Spinal cord (tissue), 10 donors: ENCODE results near the gene TNFRSF1B. TPM values are rescaled to one million over a fixed set of nuclear protein-coding genes. Genes with fewer than 3 reads are reported as not detected.

Experiments used
- DNase-seq, 6 donors: peaks; one replicate each; pipeline versions ENCODE4 v3.0.0 to v3.0.0-alpha.2; 2013 to 2015; ENCODE audit warnings: low spot score in 6 of 6, low read depth in 4 of 6
- H3K27ac ChIP-seq: one replicate; pipeline ENCODE4 v1.5.1; 2013; ENCODE audit warnings: low read depth, low read length, control low read depth
- H3K27me3 ChIP-seq: one replicate; pipeline ENCODE4 v1.6.1; 2013; ENCODE audit warnings: low read length; ENCODE audit not compliant: control insufficient read depth, insufficient read depth
- H3K36me3 ChIP-seq: one replicate; pipeline ENCODE4 v1.6.1; 2013; ENCODE audit warnings: low read length; ENCODE audit not compliant: control insufficient read depth, insufficient read depth
- H3K4me1 ChIP-seq: one replicate; pipeline ENCODE4 v1.6.1; 2013; ENCODE audit warnings: low read length; ENCODE audit not compliant: control insufficient read depth, insufficient read depth
- H3K4me3 ChIP-seq: one replicate; pipeline ENCODE4 v1.5.1; 2013; ENCODE audit warnings: low read depth, low read length, control low read depth
- H3K9me3 ChIP-seq: one replicate; pipeline ENCODE4 v1.6.1; 2013; ENCODE audit warnings: low read length; ENCODE audit not compliant: control insufficient read depth, insufficient read depth
- WGBS: methylation state at CpG from one replicate; pipeline ENCODE4 v1.1.5; 2013; ENCODE audit warnings: missing lambda C conversion rate; ENCODE audit not compliant: insufficient coverage; 5-methylcytosine and 5-hydroxymethylcytosine counted together
- polyA plus RNA-seq, 2 donors: library from polyadenylated mRNA; unstranded; fragments of 120-200 nt; gene quantifications; one replicate each; pipeline ENCODE4 v1.2.1, GENCODE V29; 2013; ENCODE audit not compliant: insufficient read length in 2 of 2
- total RNA-seq, 2 donors: library from RNA; depleted of rRNA in 1 of 2; stranded (reverse); fragments of 120-200 nt in 1 of 2; fragments of >200 nt in 1 of 2; gene quantifications; one replicate each; pipeline versions ENCODE4 v1.2.3 to v1.2.4, GENCODE V29; 2013 to 2014
- donor health status: healthy.

Gene TNFRSF1B
- total and polyA plus RNA-seq, 4 donors, result 9.6 to 14.1 (median 10.2) TPM

DNA sequence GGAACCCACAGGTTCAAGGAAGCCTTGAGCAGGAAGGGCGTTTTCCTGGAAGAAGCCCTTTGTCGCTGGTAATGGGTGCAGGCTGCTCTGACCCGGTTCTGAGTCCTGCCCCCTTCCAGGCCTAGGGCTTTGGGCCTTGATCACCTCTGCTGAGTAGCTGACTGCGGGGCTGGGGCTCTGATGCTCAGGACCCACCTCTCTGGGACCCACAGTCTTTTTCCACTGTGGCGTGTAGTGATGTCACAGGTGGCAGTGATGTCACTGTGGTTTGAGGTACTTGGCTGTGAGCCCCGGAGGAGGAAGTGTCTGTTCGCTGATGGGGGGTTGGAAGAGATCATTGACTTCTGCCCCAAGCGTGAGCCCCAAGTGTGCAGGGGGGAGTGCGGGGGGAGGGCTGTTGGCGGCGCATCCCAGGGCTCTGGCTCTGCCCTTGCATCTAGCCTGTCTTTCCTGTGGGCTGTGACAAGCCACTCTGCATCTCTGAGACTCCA, 6.9 kb downstream of the TNFRSF1B start:
- Histone ChIP-seq H3K36me3 (no peaks in the 10 kb centered on the region), H3K27ac (no peak overlapping the region), H3K4me3 (no peak overlapping the region), H3K27me3 (peaks cover 2% of the 10 kb centered on the region), H3K4me1 (peaks cover 40% of the 10 kb centered on the region), H3K9me3 (no peaks in the 10 kb centered on the region)
- DNase-seq, result no peak
- WGBS, result 85% methylated on average over 7 of the region's 11 CpGs

- H3K4me3 ChIP-seq, result no peak overlapping the region
- DNase-seq, result peak in 1 of 6 donors; percentile 36
These were observed 8.4 kb downstream of the TNFRSF1B start for GRCh38 chr1:12174924-12175810.

GRCh38 chr1:12176298-12177118, 9.7 kb downstream of the TNFRSF1B start:
- H3K9me3 ChIP-seq, result no peaks in the 10 kb centered on the region
- no peak overlapping the region for H3K4me3 ChIP-seq
- H3K4me1 ChIP-seq, result peaks cover 56% of the 10 kb centered on the region
- WGBS, result 100% methylated on average over 2 of the region's 6 CpGs
- no peaks in the 10 kb centered on the region for H3K27me3 ChIP-seq
- DNase-seq, result no peak
- no peak overlapping the region for H3K27ac ChIP-seq
- no peaks in the 10 kb centered on the region for H3K36me3 ChIP-seq

More at GRCh38 chr1:12174924-12175810, 8.4 kb downstream of the TNFRSF1B start:
- Histone ChIP-seq H3K36me3 (no peaks in the 10 kb centered on the region), H3K4me1 (peaks cover 46% of the 10 kb centered on the region), H3K27ac (peak overlapping the region; percentile 42), H3K9me3 (no peaks in the 10 kb centered on the region), H3K27me3 (no peaks in the 10 kb centered on the region)
- 56% methylated on average over 15 of the region's 17 CpGs for WGBS

GRCh38 chr1:12177156-12177998, 10.6 kb downstream of the TNFRSF1B start:
- 71% methylated on average over 21 of the region's 24 CpGs for WGBS
- H3K36me3 ChIP-seq, result no peaks in the 10 kb centered on the region
- no peaks in the 10 kb centered on the region for H3K27me3 ChIP-seq
- H3K4me1 ChIP-seq, result peaks cover 58% of the 10 kb centered on the region
- DNase-seq, result no peak
- no peak overlapping the region for H3K4me3 ChIP-seq
- H3K9me3 ChIP-seq, result no peaks in the 10 kb centered on the region
- H3K27ac ChIP-seq, result no peak overlapping the region

GRCh38 chr1:12177999-12178441, 11.2 kb downstream of the TNFRSF1B start:
- Histone ChIP-seq H3K36me3 (no peaks in the 10 kb centered on the region), H3K4me3 (no peak overlapping the region), H3K4me1 (peaks cover 59% of the 10 kb centered on the region), H3K27ac (no peak overlapping the region), H3K27me3 (no peaks in the 10 kb centered on the region), H3K9me3 (no peaks in the 10 kb centered on the region)
- 35% methylated on average over 9 of the region's 14 CpGs for WGBS
- DNase-seq, result peak in 2 of 6 donors; percentile 52 to 75

DNA sequence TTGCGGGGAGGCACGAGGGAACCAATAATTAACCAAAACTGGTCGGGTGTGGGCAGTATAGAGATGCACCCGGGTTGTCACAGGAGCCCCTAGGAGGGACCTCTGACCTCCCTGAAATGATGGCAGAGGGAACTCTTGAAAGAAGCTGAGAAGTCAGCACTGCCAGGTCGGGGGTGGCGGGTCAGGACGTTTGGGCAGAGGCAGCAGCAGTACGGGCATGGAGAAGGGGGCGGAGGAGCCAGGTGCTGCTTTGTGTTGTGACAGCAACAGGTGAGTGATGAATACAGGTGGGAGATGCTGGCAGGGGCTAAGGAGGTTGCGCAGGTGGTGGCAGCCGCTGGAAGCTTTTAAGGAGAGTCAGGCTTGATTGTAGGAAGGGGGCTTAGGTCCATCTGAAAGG, 11.7 kb downstream of the TNFRSF1B start:
- H3K9me3 ChIP-seq, result no peaks in the 10 kb centered on the region
- no peak for DNase-seq
- no peak overlapping the region for H3K4me3 ChIP-seq
- peaks cover 59% of the 10 kb centered on the region for H3K4me1 ChIP-seq
- H3K36me3 ChIP-seq, result no peaks in the 10 kb centered on the region
- 53% methylated on average over 11 of the region's 11 CpGs for WGBS
- H3K27me3 ChIP-seq, result no peaks in the 10 kb centered on the region
- no peak overlapping the region for H3K27ac ChIP-seq

- H3K9me3 ChIP-seq, result no peaks in the 10 kb centered on the region
- H3K27ac ChIP-seq, result peak overlapping the region; percentile 15
- no peak for DNase-seq
- peaks cover 58% of the 10 kb centered on the region for H3K4me1 ChIP-seq
- H3K4me3 ChIP-seq, result no peak overlapping the region
- 40% methylated on average over 16 of the region's 17 CpGs for WGBS
- H3K27me3 ChIP-seq, result no peaks in the 10 kb centered on the region
- no peaks in the 10 kb centered on the region for H3K36me3 ChIP-seq
These were observed 12.3 kb downstream of the TNFRSF1B start for GRCh38 chr1:12179111-12179519.

GRCh38 chr1:12179676-12180075, 12.9 kb downstream of the TNFRSF1B start:
- no peak overlapping the region for H3K4me3 ChIP-seq
- H3K9me3 ChIP-seq, result no peaks in the 10 kb centered on the region
- H3K4me1 ChIP-seq, result peaks cover 59% of the 10 kb centered on the region
- no peak for DNase-seq
- 93% methylated on average over 8 of the region's 8 CpGs for WGBS
- no peaks in the 10 kb centered on the region for H3K27me3 ChIP-seq
- H3K27ac ChIP-seq, result peak overlapping the region; percentile 15
- H3K36me3 ChIP-seq, result no peaks in the 10 kb centered on the region

GRCh38 chr1:12180315-12180714, 13.5 kb downstream of the TNFRSF1B start:
- DNase-seq, result no peak
- Histone ChIP-seq H3K9me3 (no peaks in the 10 kb centered on the region), H3K27me3 (no peaks in the 10 kb centered on the region), H3K36me3 (no peaks in the 10 kb centered on the region), H3K4me1 (peaks cover 59% of the 10 kb centered on the region), H3K27ac (no peak overlapping the region), H3K4me3 (no peak overlapping the region)
- WGBS, result 83% methylated on average over 8 of the region's 10 CpGs
